MM.1S (cell line): ENCODE data around the gene MAGI3.

Experiments used
- DNase-seq: peaks from one replicate; pipeline ENCODE4 v3.0.0-alpha.2; 2015
- H2AFZ ChIP-seq: fragments of 300-600 bp; sonication (generic); 2 replicates; pipeline ENCODE4 v1.6.0; 2016; ENCODE audit warnings: antibody characterized with exemption, low read length
- H3F3A ChIP-seq: fragments of 300-600 bp; sonication (generic); 2 replicates; pipeline ENCODE4 v1.6.1; 2016; ENCODE audit warnings: mild to moderate bottlenecking, antibody characterized with exemption, low read length, moderate library complexity, mixed read lengths; ENCODE audit not compliant: insufficient read depth
- H3K27ac ChIP-seq: fragments of 300-600 bp; sonication (generic); 2 replicates; pipeline ENCODE4 v1.5.1; 2016; ENCODE audit warnings: mild to moderate bottlenecking, low read length
- H3K27me3 ChIP-seq: fragments of 300-600 bp; sonication (generic); replicated peaks from 2 replicates; pipeline ENCODE4 v1.6.0; 2016; ENCODE audit warnings: low read length; ENCODE audit not compliant: insufficient read depth
- H3K36me3 ChIP-seq: fragments of 300-600 bp; sonication (generic); replicated peaks from 2 replicates; pipeline ENCODE4 v1.6.1; 2016; ENCODE audit warnings: mild to moderate bottlenecking, low read length, mixed read lengths; ENCODE audit not compliant: insufficient read depth
- H3K4me1 ChIP-seq: fragments of 300-600 bp; sonication (generic); 2 replicates; pipeline ENCODE4 v1.6.1; 2016; ENCODE audit warnings: low read length, mixed read lengths
- H3K4me2 ChIP-seq: fragments of 300-600 bp; sonication (generic); 2 replicates; pipeline ENCODE4 v1.6.0; 2016; ENCODE audit warnings: low read depth, low read length
- H3K4me3 ChIP-seq: fragments of 300-600 bp; sonication (generic); 2 replicates; pipeline ENCODE4 v1.5.1; 2016; ENCODE audit warnings: low read length, mixed read lengths
- H3K79me2 ChIP-seq: fragments of 300-600 bp; sonication (generic); 2 replicates; pipeline ENCODE4 v1.6.1; 2016; ENCODE audit warnings: mixed run types, low read length, mixed read lengths
- H3K9ac ChIP-seq: fragments of 300-600 bp; sonication (generic); 2 replicates; pipeline ENCODE4 v1.6.1; 2016; ENCODE audit warnings: low read length, mixed read lengths
- H3K9me2 ChIP-seq: fragments of 300-600 bp; sonication (generic); replicated peaks from 2 replicates; pipeline ENCODE4 v1.6.1; 2016; ENCODE audit warnings: mild to moderate bottlenecking, low read length, mixed read lengths; ENCODE audit not compliant: insufficient read depth
- H3K9me3 ChIP-seq: fragments of 300-600 bp; sonication (generic); replicated peaks from 2 replicates; pipeline ENCODE4 v1.6.1; 2016; ENCODE audit warnings: mild to moderate bottlenecking, low read length, mixed read lengths; ENCODE audit not compliant: insufficient read depth
- H4K20me1 ChIP-seq: fragments of 300-600 bp; sonication (generic); 2 replicates; pipeline ENCODE4 v1.6.1; 2016; ENCODE audit warnings: mild to moderate bottlenecking, low read length, moderate library complexity, mixed read lengths; ENCODE audit not compliant: insufficient read depth
- CTCF ChIP-seq: fragments of 300-600 bp; sonication (generic); IDR thresholded peaks from 2 replicates; pipeline ENCODE4 v1.5.1; 2016; ENCODE audit warnings: antibody characterized with exemption, low read length, mixed read lengths
- EZH2 ChIP-seq: fragments of 300-600 bp; sonication (generic); optimal IDR thresholded peaks from 2 replicates; pipeline ENCODE3; 2017; ENCODE audit warnings: low read depth, mild to moderate bottlenecking, antibody characterized with exemption, low read length, mixed read lengths
- EZH2phosphoT487 ChIP-seq: fragments of 300-600 bp; sonication (generic); IDR thresholded peaks from 2 replicates; pipeline ENCODE4 v1.6.1; 2018; ENCODE audit warnings: antibody characterized with exemption, low read length

Gene MAGI3

GRCh38 chr1:113372546-113372945 is 17.8 kb upstream of the MAGI3 start:
- no peak for TF ChIP-seq EZH2
- no peak for TF ChIP-seq EZH2phosphoT487
- TF ChIP-seq CTCF: no peak
- no peak overlapping the region for H3K4me3 ChIP-seq
- no peaks in the 10 kb centered on the region for H3K79me2 ChIP-seq
- no peaks in the 10 kb centered on the region for H3K9me2 ChIP-seq
- H3K27ac ChIP-seq: no peak overlapping the region
- no peaks in the 10 kb centered on the region for H3K9me3 ChIP-seq
- no peak overlapping the region for H3K9ac ChIP-seq
- H3F3A ChIP-seq: no peaks in the 10 kb centered on the region
- no peaks in the 10 kb centered on the region for H4K20me1 ChIP-seq
- H3K27me3 ChIP-seq: no peaks in the 10 kb centered on the region
- no peak overlapping the region for H2AFZ ChIP-seq
- no peak overlapping the region for H3K4me2 ChIP-seq
- no peak for DNase-seq
- no peaks in the 10 kb centered on the region for H3K36me3 ChIP-seq
- H3K4me1 ChIP-seq: no peaks in the 10 kb centered on the region

GRCh38 chr1:113373644-113374043 is 16.7 kb upstream of the MAGI3 start:
- no peaks in the 10 kb centered on the region for H3F3A ChIP-seq
- no peaks in the 10 kb centered on the region for H3K4me1 ChIP-seq
- TF ChIP-seq EZH2phosphoT487 (no peak), CTCF (no peak), EZH2 (no peak)
- no peaks in the 10 kb centered on the region for H3K27me3 ChIP-seq
- no peaks in the 10 kb centered on the region for H3K79me2 ChIP-seq
- H3K9ac ChIP-seq: no peak overlapping the region
- no peaks in the 10 kb centered on the region for H3K9me2 ChIP-seq
- no peak overlapping the region for H3K27ac ChIP-seq
- H3K36me3 ChIP-seq: no peaks in the 10 kb centered on the region
- no peak overlapping the region for H2AFZ ChIP-seq
- no peak overlapping the region for H3K4me2 ChIP-seq
- H3K9me3 ChIP-seq: no peaks in the 10 kb centered on the region
- H4K20me1 ChIP-seq: no peaks in the 10 kb centered on the region
- no peak for DNase-seq
- H3K4me3 ChIP-seq: no peak overlapping the region

GRCh38 chr1:113375878-113376277 is 14.4 kb upstream of the MAGI3 start:
- Histone ChIP-seq H3K9me2 (no peaks in the 10 kb centered on the region), H3K27me3 (no peaks in the 10 kb centered on the region), H2AFZ (no peak overlapping the region), H3K4me3 (no peak overlapping the region), H3K4me2 (no peak overlapping the region), H3K27ac (no peak overlapping the region), H3K9ac (no peak overlapping the region), H3K9me3 (no peaks in the 10 kb centered on the region), H3K4me1 (no peaks in the 10 kb centered on the region), H4K20me1 (no peaks in the 10 kb centered on the region), H3K79me2 (no peaks in the 10 kb centered on the region), H3K36me3 (no peaks in the 10 kb centered on the region), H3F3A (no peaks in the 10 kb centered on the region)
- DNase-seq: no peak
- TF ChIP-seq EZH2 (no peak), EZH2phosphoT487 (no peak)

- H3K9me2 ChIP-seq: no peaks in the 10 kb centered on the region
- no peak overlapping the region for H2AFZ ChIP-seq
- no peak overlapping the region for H3K27ac ChIP-seq
- no peaks in the 10 kb centered on the region for H3K79me2 ChIP-seq
- no peak for DNase-seq
- H4K20me1 ChIP-seq: no peaks in the 10 kb centered on the region
- H3K4me3 ChIP-seq: no peak overlapping the region
- H3K36me3 ChIP-seq: no peaks in the 10 kb centered on the region
- H3K9ac ChIP-seq: no peak overlapping the region
- no peaks in the 10 kb centered on the region for H3K27me3 ChIP-seq
- no peaks in the 10 kb centered on the region for H3K4me1 ChIP-seq
- H3K4me2 ChIP-seq: no peak overlapping the region
- TF ChIP-seq CTCF: no peak
- no peak for TF ChIP-seq EZH2
- TF ChIP-seq EZH2phosphoT487: no peak
- H3F3A ChIP-seq: no peaks in the 10 kb centered on the region
- no peaks in the 10 kb centered on the region for H3K9me3 ChIP-seq
Measured at GRCh38 chr1:113380075-113380474, 10.2 kb upstream of the MAGI3 start.
